Upper lobe of left lung (tissue), 6 donors: ENCODE results near the gene PRSS21. TPM values are rescaled to one million over a fixed set of nuclear protein-coding genes. Genes with fewer than 3 reads are reported as not detected.

Source experiments
- ATAC-seq, 2 donors: fragments of 200-7000 bp; cut with Tn5 transposase; one replicate each; pipeline ENCODE4 v1.9.1; 2022; ENCODE audit warnings: mild to moderate bottlenecking in 2 of 2, moderate library complexity in 2 of 2; ENCODE audit not compliant: low FRiP score in 2 of 2
- DNase-seq, 2 donors: peaks; one replicate each; pipeline ENCODE4 v3.0.0-alpha.2; 2019 to 2020
- H3K27ac ChIP-seq, 4 donors: fragments of 200-600 bp; sonication (generic); one replicate each; pipeline ENCODE4 v1.5.1; 2016 to 2019
- H3K27me3 ChIP-seq, 4 donors: fragments of 200-600 bp; sonication (generic); one replicate each; pipeline ENCODE4 v1.5.1; 2017 to 2019
- H3K36me3 ChIP-seq, 4 donors: fragments of 200-600 bp; sonication (generic); one replicate each; pipeline ENCODE4 v1.5.1; 2016 to 2019
- H3K4me1 ChIP-seq, 4 donors: fragments of 200-600 bp; sonication (generic); one replicate each; pipeline ENCODE4 v1.5.1; 2018 to 2019
- H3K4me3 ChIP-seq, 4 donors: fragments of 200-600 bp; sonication (generic); one replicate each; pipeline ENCODE4 v1.5.1; 2017 to 2019; ENCODE audit warnings: mild to moderate bottlenecking in 2 of 4, moderate library complexity in 1 of 4
- H3K9me3 ChIP-seq, 4 donors: fragments of 200-600 bp; sonication (generic); one replicate each; pipeline ENCODE4 v1.5.1; 2018 to 2019
- EP300 ChIP-seq, 4 donors: sonication (generic); formaldehyde crosslinking; IDR thresholded peaks; one replicate each; pipeline ENCODE4 v1.5.1; 2017; ENCODE audit warnings: antibody characterized with exemption in 4 of 4, control low read depth in 2 of 4
- POLR2A ChIP-seq, 4 donors: fragments of 450-650 bp; IDR thresholded peaks; one replicate each; pipeline ENCODE4 v1.5.1; 2016 to 2017; ENCODE audit warnings: antibody characterized with exemption in 4 of 4, mild to moderate bottlenecking in 2 of 4
- POLR2AphosphoS5 ChIP-seq, 2 donors: sonication (generic); formaldehyde crosslinking; IDR thresholded peaks; one replicate each; pipeline ENCODE4 v1.5.1; 2017; ENCODE audit warnings: antibody characterized with exemption in 2 of 2
- WGBS, 2 donors: methylation state at CpG; one replicate each; pipeline ENCODE4 v1.1.5; 2017 to 2018; 5-methylcytosine and 5-hydroxymethylcytosine counted together
- total RNA-seq, 6 donors: library from RNA; depleted of rRNA in 4 of 6; stranded (reverse); fragments of >200 nt in 4 of 6; gene quantifications; one replicate each; pipeline versions ENCODE4 v1.1.0 to v1.2.1, GENCODE V29; 2016 to 2021
- TF ChIP-seq, protein P1 (sequence below), 6 experiments: fragments of 450-650 bp in 4 of 6; fragments of 200-600 bp in 2 of 6; sonication (generic) in 2 of 6; IDR thresholded peaks; one replicate each; pipeline ENCODE4 v1.5.1; 2016 to 2019; ENCODE audit warnings: antibody characterized with exemption in 6 of 6
- donor health status: DM: no; HTN: no; CAD: no; lungs with moderate emphysema.
- donor health status: DM: no; HTN: yes; CAD: no; lungs with severe emphysema.

PRSS21 gene
- total RNA-seq, 6 donors from 2014 or later = 1.2 to 16.2 (median 14.5) TPM; not detected in 1

DNA sequence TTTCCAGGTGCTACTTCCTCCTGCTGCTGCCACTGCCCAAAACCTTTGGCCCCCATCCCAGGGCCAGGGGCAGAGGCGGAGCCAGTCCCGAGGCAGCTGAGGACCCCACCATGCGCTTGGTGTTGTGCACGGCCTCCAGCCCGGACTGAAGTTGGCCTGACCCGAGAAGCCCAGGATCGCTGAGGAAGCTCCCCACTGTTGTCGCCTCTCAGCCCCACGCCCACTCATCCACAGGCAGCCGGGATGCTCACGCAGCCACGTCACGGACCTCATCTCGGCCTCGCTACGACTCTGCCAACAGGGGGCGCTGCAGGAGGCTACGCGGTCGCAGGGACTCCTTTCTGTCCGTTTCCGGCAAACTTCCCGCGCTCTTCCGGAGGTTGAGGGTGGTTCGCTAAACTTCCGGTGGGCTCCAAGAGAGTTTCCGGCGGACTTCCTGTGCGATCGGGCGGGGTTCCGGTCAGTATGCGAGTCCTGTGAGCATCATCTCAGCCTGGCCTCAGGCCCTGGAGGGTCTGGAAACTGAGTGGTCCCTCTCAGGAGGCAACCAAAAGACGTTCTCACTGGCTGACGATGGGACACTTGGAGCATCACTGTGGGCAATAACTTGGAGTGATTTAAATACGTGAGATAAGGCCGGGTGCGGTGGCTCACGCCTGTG, 25.4 kb downstream of the PRSS21 start:
- peak overlapping the region in 3 of 4 donors; percentile 10 to 75 (median 56) for H3K27ac ChIP-seq
- H3K36me3 ChIP-seq = no peaks in the 10 kb centered on the region
- H3K9me3 ChIP-seq = no peaks in the 10 kb centered on the region
- H3K4me3 ChIP-seq = peak overlapping the region in 2 of 4 donors; percentile 10 to 30
- no peak for TF ChIP-seq POLR2A (IDR thresholded peaks at IDR 0.05)
- TF ChIP-seq POLR2AphosphoS5 (IDR thresholded peaks at IDR 0.05) = peak; percentile 47 to 82
- TF ChIP-seq, protein P1, sequence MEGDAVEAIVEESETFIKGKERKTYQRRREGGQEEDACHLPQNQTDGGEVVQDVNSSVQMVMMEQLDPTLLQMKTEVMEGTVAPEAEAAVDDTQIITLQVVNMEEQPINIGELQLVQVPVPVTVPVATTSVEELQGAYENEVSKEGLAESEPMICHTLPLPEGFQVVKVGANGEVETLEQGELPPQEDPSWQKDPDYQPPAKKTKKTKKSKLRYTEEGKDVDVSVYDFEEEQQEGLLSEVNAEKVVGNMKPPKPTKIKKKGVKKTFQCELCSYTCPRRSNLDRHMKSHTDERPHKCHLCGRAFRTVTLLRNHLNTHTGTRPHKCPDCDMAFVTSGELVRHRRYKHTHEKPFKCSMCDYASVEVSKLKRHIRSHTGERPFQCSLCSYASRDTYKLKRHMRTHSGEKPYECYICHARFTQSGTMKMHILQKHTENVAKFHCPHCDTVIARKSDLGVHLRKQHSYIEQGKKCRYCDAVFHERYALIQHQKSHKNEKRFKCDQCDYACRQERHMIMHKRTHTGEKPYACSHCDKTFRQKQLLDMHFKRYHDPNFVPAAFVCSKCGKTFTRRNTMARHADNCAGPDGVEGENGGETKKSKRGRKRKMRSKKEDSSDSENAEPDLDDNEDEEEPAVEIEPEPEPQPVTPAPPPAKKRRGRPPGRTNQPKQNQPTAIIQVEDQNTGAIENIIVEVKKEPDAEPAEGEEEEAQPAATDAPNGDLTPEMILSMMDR (IDR thresholded peaks at IDR 0.05) = peak; percentile 34 to 92 (median 74)
- TF ChIP-seq EP300 (IDR thresholded peaks at IDR 0.05) = peak in 1 of 4 donors; percentile 35
- no peaks in the 10 kb centered on the region for H3K27me3 ChIP-seq
- 43 to 100% methylated on average over 3 to 27 of the region's 40 CpGs for WGBS, 2 donors
- peak; percentile 36 to 78 for DNase-seq
- H3K4me1 ChIP-seq = peaks cover 12 to 26% (median 17%) of the 10 kb centered on the region in 4 donors
- ATAC-seq = peak; percentile 50 to 58

DNA sequence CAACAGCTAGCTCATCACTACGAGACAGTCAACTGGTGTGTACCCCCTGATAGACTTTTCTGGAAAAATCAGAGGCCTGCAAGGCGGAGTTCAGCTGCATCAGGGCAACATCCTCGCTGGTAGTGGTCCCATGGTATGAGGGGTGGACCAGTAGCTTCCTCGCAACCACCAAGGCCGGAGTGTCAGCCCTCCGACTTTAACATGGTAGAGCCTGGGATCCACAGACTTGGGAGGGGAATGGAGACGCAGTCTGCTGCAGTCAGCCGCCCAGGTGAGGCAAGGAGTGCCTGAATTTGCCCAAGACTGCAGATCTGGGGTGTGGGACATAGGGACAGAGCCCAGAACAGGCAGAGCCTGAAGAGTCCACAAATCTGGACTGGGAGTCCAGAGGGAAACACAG, 26.5 kb downstream of the PRSS21 start:
- H3K27me3 ChIP-seq = no peaks in the 10 kb centered on the region
- ATAC-seq (no peak), DNase-seq (no peak)
- WGBS, 2 donors = 90 to 93% methylated on average over 8 of the region's 8 CpGs
- no peaks in the 10 kb centered on the region for H3K36me3 ChIP-seq
- H3K4me3 ChIP-seq = no peak overlapping the region
- TF ChIP-seq POLR2AphosphoS5 (IDR thresholded peaks at IDR 0.05) = no peak
- TF ChIP-seq, protein P1 (IDR thresholded peaks at IDR 0.05) = no peak
- TF ChIP-seq POLR2A (IDR thresholded peaks at IDR 0.05) = no peak
- no peak for TF ChIP-seq EP300 (IDR thresholded peaks at IDR 0.05)
- peaks cover 12 to 26% (median 17%) of the 10 kb centered on the region in 4 donors for H3K4me1 ChIP-seq
- H3K27ac ChIP-seq = no peak overlapping the region
- no peaks in the 10 kb centered on the region for H3K9me3 ChIP-seq

DNA sequence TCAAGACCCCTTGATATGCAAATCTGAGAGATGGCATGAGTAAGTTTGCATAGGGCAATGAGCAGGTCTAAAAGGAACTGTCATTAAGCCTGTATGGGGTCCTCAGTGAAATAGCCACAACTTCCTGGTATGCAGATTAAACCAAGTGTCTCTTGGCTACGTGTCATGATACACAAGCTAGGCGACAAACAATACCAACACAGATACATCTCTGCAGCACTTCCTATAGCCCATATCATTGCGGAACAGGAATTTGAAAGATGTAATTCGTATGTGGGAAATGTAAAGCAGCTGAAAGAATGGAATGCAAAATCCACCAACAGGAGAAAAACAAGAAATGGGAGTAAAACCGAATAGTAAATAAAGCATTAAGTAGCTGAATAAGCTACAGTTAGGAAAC, 28.1 kb downstream of the PRSS21 start:
- 66 to 68% methylated on average over 5 of the region's 5 CpGs for WGBS, 2 donors
- H3K27ac ChIP-seq = no peak overlapping the region
- H3K9me3 ChIP-seq = no peaks in the 10 kb centered on the region
- no peaks in the 10 kb centered on the region for H3K36me3 ChIP-seq
- no peak for DNase-seq
- no peak for ATAC-seq
- no peaks in the 10 kb centered on the region for H3K27me3 ChIP-seq
- no peak overlapping the region for H3K4me3 ChIP-seq
- TF ChIP-seq POLR2A (IDR thresholded peaks at IDR 0.05) (no peak), POLR2AphosphoS5 (IDR thresholded peaks at IDR 0.05) (no peak), EP300 (IDR thresholded peaks at IDR 0.05) (no peak)
- TF ChIP-seq, protein P1 (IDR thresholded peaks at IDR 0.05) = no peak
- H3K4me1 ChIP-seq = peaks cover 12 to 20% (median 15%) of the 10 kb centered on the region in 4 donors

DNA sequence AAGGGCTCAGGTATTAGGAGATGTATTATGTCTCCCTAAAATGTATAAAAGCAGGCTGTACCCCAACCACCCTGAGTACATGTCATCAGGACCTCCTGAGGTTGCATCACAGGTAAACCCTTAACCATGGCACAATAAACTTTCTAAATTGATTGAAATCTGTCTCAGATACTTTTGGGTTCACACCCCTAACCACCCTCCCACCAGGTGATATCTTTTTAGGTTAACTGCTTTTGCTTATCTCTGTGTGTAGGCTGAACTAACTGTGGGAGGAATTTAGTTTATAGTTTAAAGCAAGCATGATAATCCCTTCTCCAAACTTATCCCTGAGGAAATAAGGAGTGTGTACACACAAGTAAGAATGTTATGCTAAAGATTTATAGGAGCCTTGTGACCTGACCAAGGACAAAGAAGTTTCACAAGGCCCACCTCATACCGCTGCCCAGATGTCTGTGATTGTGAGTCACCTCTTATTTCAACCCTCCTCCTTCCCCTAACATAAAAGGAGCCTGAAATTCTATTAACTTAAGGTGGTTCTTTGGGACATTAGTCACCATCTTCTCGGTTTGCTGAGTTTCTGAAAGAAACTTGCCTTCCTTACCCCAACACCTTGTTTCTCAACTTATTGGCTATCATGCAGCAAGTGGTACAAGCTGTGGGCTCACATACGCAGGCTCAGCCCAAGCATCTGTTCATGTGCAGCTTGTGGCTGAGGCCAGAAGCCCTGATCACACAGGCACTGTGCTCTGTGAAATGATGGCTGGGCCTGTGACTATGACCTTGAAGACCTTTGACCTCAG, 29.7 kb downstream of the PRSS21 start:
- H3K4me1 ChIP-seq = peaks cover 9 to 11% (median 10%) of the 10 kb centered on the region in 4 donors
- no peak for DNase-seq
- ATAC-seq = no peak
- H3K27me3 ChIP-seq = no peaks in the 10 kb centered on the region
- 61 to 68% methylated on average over 3 of the region's 3 CpGs for WGBS, 2 donors
- no peak overlapping the region for H3K4me3 ChIP-seq
- TF ChIP-seq EP300 (IDR thresholded peaks at IDR 0.05) (no peak), POLR2A (IDR thresholded peaks at IDR 0.05) (no peak), POLR2AphosphoS5 (IDR thresholded peaks at IDR 0.05) (no peak)
- TF ChIP-seq, protein P1 (IDR thresholded peaks at IDR 0.05) = no peak
- H3K36me3 ChIP-seq = no peaks in the 10 kb centered on the region
- no peaks in the 10 kb centered on the region for H3K9me3 ChIP-seq
- no peak overlapping the region for H3K27ac ChIP-seq
